ENCODE results near the gene SLC27A2. TPM values are rescaled to one million over a fixed set of nuclear protein-coding genes. Genes with fewer than 3 reads are reported as not detected.

SLC27A2 gene
- total and polyA plus RNA-seq, 10 of the 15 experiments (the other 5 are each of a cell fraction or from before 2014, with no cell fraction given) = 0.22 to 1.2 (median 0.69) TPM; not detected in 1

DNA sequence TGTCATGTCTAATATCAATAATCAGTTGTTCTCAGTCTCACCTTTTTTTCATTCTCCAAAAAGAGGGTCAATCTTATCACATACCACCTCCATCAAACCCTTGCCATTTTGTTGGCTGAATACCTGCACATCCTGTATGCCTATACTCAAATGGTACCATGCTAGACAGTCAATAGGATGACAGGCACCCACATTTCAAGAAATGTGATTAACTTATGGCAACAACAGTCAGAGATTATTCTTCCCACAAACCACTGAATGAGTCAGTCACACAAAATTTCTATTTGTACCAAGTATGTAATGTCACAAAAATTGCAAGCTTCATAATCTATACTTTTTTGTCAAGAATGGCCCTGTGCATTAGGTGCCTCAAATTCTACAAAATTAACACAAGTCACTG lies 5.1 kb upstream of the SLC27A2 start (continued):
- TF ChIP-seq E2F8 (IDR thresholded peaks at IDR 0.05; ENCODE audit: low read depth, partially characterized antibody) (no peak), RAD51 (IDR thresholded peaks at IDR 0.05) (no peak), CBX3 (IDR thresholded peaks at IDR 0.05; ENCODE audit: borderline replicate concordance, low read depth) (no peak), POLR2AphosphoS2 (IDR thresholded peaks at IDR 0.05; ENCODE audit: low read depth, low read length) (no peak)

DNA sequence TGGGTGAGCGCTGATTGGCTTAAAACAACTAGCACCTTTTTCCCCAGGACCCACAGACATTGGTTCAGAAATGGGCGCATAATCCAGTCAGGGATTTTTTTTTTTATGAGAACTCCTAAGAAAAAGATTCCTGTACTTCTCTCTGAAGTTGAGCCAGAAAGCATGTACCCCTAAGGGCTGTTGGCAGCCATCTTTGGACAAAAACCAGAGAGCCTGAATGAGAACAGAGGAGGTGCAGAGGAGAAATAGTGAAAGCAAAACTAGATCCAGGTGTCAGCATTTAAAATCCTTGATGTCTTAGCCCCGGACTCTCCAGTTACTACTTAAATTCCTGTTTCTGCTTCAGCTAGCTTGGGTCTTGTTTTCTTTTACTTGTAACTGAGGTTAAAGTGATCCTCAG lies 1.9 kb upstream of the SLC27A2 start:
- ChIA-PET POLR2A (no interaction called here), CTCF (interaction anchor here (4.3 kb wide), 1 partner anchor 135 kb away, joined by 44 read pairs; no protein-coding TSS in a partner anchor), RAD21 (ENCODE audit: unreplicated experiment) (interaction anchor here (1.2 to 1.5 kb wide), 2 partner anchors 116 to 136 kb away, joined by 4 to 6 read pairs; no protein-coding TSS in a partner anchor), SMC1A (ENCODE audit: uncharacterized antibody, unreplicated experiment) (interaction anchor here (0.6 to 1.2 kb wide), 4 partner anchors 9 to 136 kb away, joined by 3 to 6 read pairs (median 3); no protein-coding TSS in a partner anchor)
- Histone ChIP-seq H3K4me2 (ENCODE audit: control insufficient read depth, insufficient read depth) (no peak overlapping the region), H3K4me3 (no peak overlapping the region), H3K27ac (ENCODE audit: control insufficient read depth, insufficient read depth) (no peak overlapping the region), H3K9ac (ENCODE audit: control insufficient read depth, insufficient read depth, low read length) (no peak overlapping the region), H3K79me2 (ENCODE audit: control insufficient read depth, insufficient read depth, low read length) (no peaks in the 10 kb centered on the region), H2AFZ (ENCODE audit: control insufficient read depth, low read depth, low read length) (no peak overlapping the region), H3K4me1 (ENCODE audit: control insufficient read depth, insufficient read depth, low read length) (peaks cover 7% of the 10 kb centered on the region; the same call in 1 of the 2 replicates), H3K36me3 (ENCODE audit: control insufficient read depth in 2 of 2, insufficient read depth in 2 of 2, low read length in 1 of 2) (no peaks in the 10 kb centered on the region), H4K20me1 (ENCODE audit: control insufficient read depth, insufficient read depth) (no peaks in the 10 kb centered on the region), H3K9me3 (replicated peaks; ENCODE audit: control insufficient read depth, insufficient read depth, low read length) (no peaks in the 10 kb centered on the region), H3K27me3 (replicated peaks in 1 of 2; ENCODE audit: control insufficient read depth in 2 of 2, insufficient read depth in 2 of 2, low read length in 1 of 2) (0 out of 4 replicates have a peak, but pooled peaks cover 0 to 4% of the 10 kb centered on the region in 2 experiments)
- ATAC-seq = no peak
- no peak for DNase-seq (ENCODE audit: low read depth, low spot score)
- intact Hi-C loops (cut with micrococcal nuclease; ENCODE audit: unreplicated experiment) (loop anchor here (10.0 kb wide), 1 partner anchor 135 kb away; no protein-coding TSS in a partner anchor), in situ Hi-C loops (cut with MboI) (no loop called here)
- WGBS (ENCODE audit: insufficient coverage, insufficient replicate concordance, low lambda C conversion rate, missing lambda C conversion rate) = 59% methylated on average over 3 of the region's 3 CpGs
- no peak for TF ChIP-seq SMAD1 (IDR thresholded peaks at IDR 0.05; ENCODE audit: low read depth, partially characterized antibody)
- no peak for TF ChIP-seq RFX5 (IDR thresholded peaks at IDR 0.05; ENCODE audit: low read depth, low read length)
- TF ChIP-seq BHLHE40 (IDR thresholded peaks at IDR 0.05; ENCODE audit: borderline replicate concordance in 1 of 2, low read depth in 2 of 2, low read length in 1 of 2) = no peak
- TF ChIP-seq YY1 (IDR thresholded peaks at IDR 0.05; ENCODE audit: low read depth, low read length) = 0 out of 2 replicates have a peak, but pooled peaks have one; percentile 16
- FAIRE-seq = no peak
- BruUV-seq (replicated peaks) = no TSS peak

Measured in GM12878 (cell line).